ENCODE measurements around the gene HS3ST5. TPM values are rescaled to one million over a fixed set of nuclear protein-coding genes. Genes with fewer than 3 reads are reported as not detected.
"Not testable (repeated sequence)": the region's sequence is repeated elsewhere in the genome, so short reads cannot be mapped to it uniquely, and the experiment has no call there.

Gene HS3ST5
- total RNA-seq, 1 donor from 2014 or later, result not detected

GRCh38 chr6:114055349-114055748 lies 287.5 kb downstream of the HS3ST5 start:
- intact Hi-C loops (cut with micrococcal nuclease), result no loop called here

- intact Hi-C loops (cut with micrococcal nuclease), result loop anchor here (2.0 kb wide), 1 partner anchor 59 kb away; no protein-coding TSS in a partner anchor
These were observed 289.0 kb downstream of the HS3ST5 start for GRCh38 chr6:114053791-114054190.

DNA sequence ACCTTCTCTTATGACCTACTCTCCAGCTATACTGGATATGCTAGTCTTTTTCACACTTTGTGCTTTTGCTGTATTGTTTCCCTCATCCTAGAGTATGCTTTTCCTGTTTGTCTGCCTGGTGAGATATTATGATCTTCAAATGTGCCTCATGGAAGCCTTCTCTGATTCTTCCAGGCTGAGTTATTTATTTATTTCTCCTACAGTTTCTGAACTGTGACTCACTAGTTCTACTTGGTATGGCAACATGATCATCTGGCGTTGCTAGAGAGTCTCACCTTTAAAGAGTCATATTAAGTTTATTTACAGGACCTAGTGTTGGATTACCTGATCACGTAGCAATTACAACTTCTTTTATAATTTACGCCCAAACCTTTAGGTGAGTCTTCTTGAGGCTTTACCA lies 290.7 kb downstream of the HS3ST5 start:
- intact Hi-C loops (cut with micrococcal nuclease), result loop anchor here (2.0 kb wide), 1 partner anchor 57 kb away; no protein-coding TSS in a partner anchor

DNA sequence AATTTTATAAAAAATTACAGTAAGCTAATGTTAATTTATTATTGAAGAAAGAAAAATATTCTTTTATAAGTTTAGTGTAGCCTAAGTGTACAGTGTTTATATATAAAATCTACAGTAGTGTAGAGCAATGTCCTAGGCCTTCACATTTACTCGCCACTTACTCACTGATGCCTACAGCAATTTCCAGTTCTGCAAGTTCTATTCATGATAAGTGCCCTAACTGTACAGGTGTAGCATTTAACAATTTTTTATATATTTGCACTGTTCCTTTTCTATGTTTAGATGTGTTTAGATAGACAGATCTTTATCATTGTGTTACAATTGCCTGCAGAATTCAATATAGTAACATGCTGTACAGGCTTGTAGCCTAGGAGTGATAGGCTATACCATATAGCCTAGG lies 291.8 kb downstream of the HS3ST5 start:
- intact Hi-C loops (cut with micrococcal nuclease), result no loop called here

GRCh38 chr6:114049367-114049966 lies 293.4 kb downstream of the HS3ST5 start:
- intact Hi-C loops (cut with micrococcal nuclease), result no loop called here

DNA sequence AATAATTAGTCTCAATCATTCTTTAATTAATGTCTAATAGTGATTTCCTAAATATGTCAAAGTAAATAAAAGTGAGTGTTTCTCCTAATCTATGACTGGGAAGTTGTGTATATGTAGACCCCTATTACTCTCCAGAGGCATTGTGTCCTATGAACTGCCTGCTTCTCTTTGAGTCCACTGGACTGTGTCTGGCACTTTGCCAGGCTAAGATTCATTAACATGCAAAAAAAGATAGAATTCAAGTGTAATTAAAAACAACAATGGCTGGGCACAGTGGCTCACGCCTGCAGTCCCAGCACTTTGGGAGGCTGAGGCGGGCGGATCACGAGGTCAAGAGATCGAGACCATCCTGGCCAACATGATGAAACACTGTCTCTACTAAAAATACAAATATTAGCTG lies 298.3 kb downstream of the HS3ST5 start:
- intact Hi-C loops (cut with micrococcal nuclease), result not testable (repeated sequence)

GRCh38 chr6:114042267-114043016 lies 300.4 kb downstream of the HS3ST5 start:
- intact Hi-C loops (cut with micrococcal nuclease), result no loop called here

DNA sequence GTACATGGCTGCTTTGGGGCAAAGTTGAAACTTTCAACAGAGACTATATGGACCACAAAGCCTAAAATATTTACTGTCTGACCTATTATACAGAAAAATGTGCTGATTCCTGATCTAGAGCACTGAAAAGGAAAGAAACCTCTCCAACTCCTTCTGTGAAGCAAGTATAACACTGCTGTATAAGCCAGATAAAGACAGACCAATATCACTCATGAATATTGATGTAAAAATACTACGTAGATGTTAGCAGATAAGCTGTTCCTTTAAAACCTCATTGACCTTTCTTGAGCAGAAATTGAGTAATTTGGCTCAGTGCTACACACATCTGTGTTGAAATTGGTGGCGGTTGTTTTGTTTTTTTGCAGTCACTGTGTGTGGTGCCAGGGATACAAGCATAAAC lies 302.0 kb downstream of the HS3ST5 start:
- intact Hi-C loops (cut with micrococcal nuclease), result no loop called here

DNA sequence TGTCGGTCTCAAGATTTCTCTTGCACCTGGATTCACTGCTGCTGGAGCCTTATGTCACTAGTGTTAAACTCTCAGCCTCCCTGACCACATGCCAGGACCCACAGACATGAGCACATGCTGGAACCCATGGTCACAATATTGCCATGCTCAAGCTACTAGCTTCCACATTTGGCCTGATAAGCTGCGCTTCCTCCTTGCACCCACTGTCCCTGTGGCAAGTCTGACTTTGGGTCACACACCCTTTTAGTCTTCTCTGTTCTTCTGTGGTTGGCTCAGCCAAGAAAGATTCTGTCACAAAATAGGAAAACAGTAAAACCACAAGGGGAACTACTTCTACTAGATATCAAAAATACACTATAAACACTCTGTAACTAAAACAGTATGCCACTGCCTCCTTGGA lies 303.0 kb downstream of the HS3ST5 start:
- intact Hi-C loops (cut with micrococcal nuclease), result no loop called here

DNA sequence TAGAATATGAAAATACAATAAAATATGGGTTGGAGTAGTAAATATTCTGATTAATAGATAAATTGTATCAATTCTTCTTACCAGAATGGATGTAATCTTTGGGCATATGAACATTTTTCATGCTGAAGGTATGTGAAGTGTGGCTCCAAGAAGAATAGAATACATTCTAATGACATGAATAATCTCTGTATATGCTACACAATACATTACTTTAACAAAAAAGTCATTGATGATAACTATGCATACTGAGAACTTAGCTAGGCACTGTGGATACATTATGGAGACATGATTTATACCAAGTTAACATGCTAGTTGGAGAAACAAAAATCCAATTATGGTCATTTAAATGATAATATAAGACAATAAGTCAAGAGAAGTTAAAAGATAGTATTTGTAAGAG lies 309.2 kb downstream of the HS3ST5 start:
- intact Hi-C loops (cut with micrococcal nuclease), result no loop called here

GRCh38 chr6:114032721-114033120 lies 310.1 kb downstream of the HS3ST5 start:
- intact Hi-C loops (cut with micrococcal nuclease), result no loop called here

DNA sequence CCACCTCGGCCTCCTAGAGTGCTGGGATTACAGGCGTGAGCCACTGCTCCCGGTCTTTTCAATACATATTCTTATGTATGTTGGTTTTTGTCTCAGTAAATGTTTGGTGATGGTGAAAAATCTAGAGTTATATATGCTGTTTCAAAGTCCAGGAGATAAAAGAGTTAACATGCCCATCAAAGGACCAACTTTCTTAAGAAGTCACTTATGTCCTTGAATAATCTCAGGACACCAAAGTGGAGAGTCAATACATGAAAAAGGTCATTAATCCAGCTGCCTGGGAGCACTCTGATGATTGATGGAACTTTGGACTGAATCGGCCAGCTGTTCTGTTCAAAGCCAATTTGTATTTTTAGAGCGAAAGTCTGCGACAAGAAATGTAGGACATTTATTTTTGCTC lies 312.1 kb downstream of the HS3ST5 start:
- intact Hi-C loops (cut with micrococcal nuclease), result no loop called here

GRCh38 chr6:114024746-114025145 lies 318.1 kb downstream of the HS3ST5 start:
- intact Hi-C loops (cut with micrococcal nuclease), result no loop called here

DNA sequence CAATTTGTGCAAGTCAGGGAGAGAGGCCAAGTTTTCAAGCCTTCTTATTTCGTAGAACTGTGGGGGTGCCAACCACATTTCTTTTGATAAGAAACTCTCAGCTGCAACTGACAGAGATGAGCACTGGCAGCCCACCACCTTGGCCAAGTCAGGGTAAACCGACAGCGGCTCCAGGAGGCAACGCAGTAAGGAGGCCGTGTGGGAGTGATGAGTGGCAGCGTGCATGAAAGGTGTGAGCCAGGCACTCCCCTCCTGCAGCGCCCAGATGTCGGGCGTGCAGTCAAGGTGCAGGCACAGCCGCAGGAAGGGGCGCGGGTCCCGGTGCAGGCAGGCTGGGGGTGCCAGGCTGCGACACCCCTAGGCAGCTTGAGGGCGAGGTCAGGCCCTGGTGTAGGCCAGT lies 322.6 kb downstream of the HS3ST5 start:
- intact Hi-C loops (cut with micrococcal nuclease), result no loop called here

DNA sequence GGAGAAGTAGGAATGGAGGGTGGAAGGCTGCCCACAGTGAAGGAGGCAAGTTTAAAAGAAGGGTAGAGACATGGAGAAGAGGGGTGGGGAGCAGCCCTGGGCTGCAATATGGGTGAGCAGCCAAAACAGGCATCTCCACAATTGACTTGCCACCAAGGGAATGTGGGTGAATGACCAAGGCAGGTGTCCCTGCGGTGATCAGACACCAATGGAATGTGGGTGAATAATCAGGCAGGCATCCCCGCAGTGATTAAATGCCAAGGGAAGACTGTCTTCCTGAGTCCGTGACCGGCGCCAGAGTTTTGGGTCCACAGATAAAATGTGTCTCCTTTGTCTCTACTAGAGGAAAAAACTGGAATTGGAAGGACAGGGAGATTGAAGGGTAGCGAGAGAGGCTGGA lies 325.7 kb downstream of the HS3ST5 start:
- intact Hi-C loops (cut with micrococcal nuclease), result not testable (repeated sequence)

GRCh38 chr6:114014106-114014505 lies 328.7 kb downstream of the HS3ST5 start:
- intact Hi-C loops (cut with micrococcal nuclease), result not testable (repeated sequence)

DNA sequence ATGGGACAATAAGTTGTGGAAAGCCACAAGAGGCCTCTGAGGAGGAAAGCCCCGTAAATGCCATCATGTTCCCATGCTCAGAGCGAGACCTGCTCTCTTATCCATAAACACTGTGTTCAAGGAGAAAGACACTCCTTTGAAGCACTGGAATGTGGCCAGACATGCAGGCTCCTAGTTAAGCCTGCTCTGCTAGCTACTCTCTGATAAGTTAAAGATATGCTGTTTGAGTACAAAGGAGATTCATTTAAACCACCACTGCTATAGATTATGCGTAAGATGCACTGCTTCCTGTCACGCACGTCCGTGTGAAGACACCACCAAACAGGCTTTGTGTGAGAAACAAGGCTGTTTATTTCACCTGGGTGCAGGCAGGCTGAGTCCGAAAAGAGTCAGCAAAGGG lies 331.3 kb downstream of the HS3ST5 start:
- intact Hi-C loops (cut with micrococcal nuclease), result loop anchor here (1.0 kb wide), 1 partner anchor 41 kb away; no protein-coding TSS in a partner anchor

DNA sequence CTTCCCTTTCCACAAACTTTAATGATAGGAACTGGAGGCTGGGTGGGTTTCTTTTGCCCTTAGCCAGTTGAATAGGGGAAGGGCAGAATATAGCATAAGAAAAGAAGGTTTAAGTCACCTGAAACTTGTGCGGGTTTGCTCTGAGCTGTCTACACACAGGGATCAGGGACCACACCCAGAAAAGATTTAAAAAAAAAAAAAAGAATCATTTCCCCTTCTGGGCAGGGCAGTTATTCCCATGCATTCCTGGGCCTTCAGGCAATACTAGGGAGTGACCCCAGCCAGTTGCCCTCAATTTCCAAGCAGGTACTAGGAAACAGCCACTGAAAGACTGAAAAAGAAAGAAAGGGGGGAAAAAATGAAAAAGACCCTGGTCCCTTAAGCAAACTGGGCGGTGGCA lies 332.3 kb downstream of the HS3ST5 start:
- intact Hi-C loops (cut with micrococcal nuclease), result no loop called here

DNA sequence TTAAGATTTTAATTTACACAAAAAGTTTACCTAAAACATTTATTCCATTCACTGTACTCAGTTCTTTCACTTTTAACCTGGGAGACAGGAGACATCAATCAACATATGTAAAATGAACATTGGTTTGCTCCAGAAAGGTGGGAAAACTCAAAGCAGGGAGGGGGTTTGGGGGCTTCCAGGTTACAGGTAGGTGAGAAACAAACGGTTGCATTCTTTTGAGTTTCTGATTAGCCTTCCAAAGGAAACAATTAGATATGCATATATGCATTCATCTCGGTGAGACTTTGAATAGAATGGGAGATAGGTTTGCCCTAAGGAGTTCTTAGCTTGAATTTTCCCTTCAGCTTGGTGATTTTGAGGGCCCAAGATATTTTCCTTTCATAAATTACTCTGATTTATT lies 333.6 kb downstream of the HS3ST5 start:
- intact Hi-C loops (cut with micrococcal nuclease), result no loop called here

- intact Hi-C loops (cut with micrococcal nuclease), result no loop called here
These were observed 334.5 kb downstream of the HS3ST5 start for GRCh38 chr6:114008331-114008730.

- intact Hi-C loops (cut with micrococcal nuclease), result loop anchor here (1.0 kb wide), 1 partner anchor 36 kb away; the partner anchor contains the start of gene HDAC2
These were observed 335.3 kb downstream of the HS3ST5 start for GRCh38 chr6:114007516-114007915.

Data from T-helper 1 cell treated with Interleukin-12 subunit alpha and Interleukin-12 subunit beta and Interleukin-4 antibody, amounts not matched to agents 30 ng/mL and 1 ng/mL, for 36 hours (primary cell).